ENCODE measurements around the gene WDR33.

WDR33 gene

DNA sequence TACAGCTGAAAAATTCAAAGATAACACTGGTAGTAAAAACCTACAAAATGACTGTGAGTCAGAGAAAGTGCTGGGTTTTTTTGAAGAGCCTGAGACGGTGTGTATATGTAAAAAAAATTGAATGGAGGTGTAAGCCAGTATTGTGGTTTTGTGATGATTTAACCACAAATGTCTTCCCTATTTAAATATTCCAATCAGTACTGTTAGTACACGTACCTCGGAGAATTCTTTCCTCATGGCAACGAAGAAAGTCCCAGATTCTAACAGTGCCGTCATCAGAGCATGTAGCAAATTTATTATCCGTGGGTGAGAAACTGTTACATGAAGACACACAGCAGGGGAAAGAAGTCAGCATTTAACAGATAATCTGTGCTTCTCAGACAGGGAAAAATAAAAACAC lies 48.1 kb downstream of the WDR33 start:
- Histone ChIP-seq H3K4me3 (ENCODE audit: low read depth, low read length) (no peak overlapping the region), H3K4me1 (ENCODE audit: control insufficient read depth, insufficient read depth, low read length) (no peaks in the 10 kb centered on the region), H3K27ac (ENCODE audit: extremely low read depth, low read depth, low read length) (no peak overlapping the region), H3K36me3 (ENCODE audit: control insufficient read depth in 2 of 2, insufficient read depth in 1 of 2, low read length in 2 of 2) (peaks cover 63 to 87% of the 10 kb centered on the region in 2 experiments), H3K9me3 (ENCODE audit: control insufficient read depth, insufficient read depth, low read depth, low read length) (no peaks in the 10 kb centered on the region)
- POLR2A ChIA-PET: no interaction called here
- CTCF ChIA-PET: interaction anchor here (1.2 kb wide), 1 partner anchor 19 kb away, joined by 4 read pairs; no protein-coding TSS in a partner anchor
- TF ChIP-seq, protein P1, sequence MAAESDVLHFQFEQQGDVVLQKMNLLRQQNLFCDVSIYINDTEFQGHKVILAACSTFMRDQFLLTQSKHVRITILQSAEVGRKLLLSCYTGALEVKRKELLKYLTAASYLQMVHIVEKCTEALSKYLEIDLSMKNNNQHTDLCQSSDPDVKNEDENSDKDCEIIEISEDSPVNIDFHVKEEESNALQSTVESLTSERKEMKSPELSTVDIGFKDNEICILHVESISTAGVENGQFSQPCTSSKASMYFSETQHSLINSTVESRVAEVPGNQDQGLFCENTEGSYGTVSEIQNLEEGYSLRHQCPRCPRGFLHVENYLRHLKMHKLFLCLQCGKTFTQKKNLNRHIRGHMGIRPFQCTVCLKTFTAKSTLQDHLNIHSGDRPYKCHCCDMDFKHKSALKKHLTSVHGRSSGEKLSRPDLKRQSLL (tag by site-specific recombination; IDR thresholded peaks at IDR 0.05): no peak
- TF ChIP-seq ZNF514 (tag by site-specific recombination; IDR thresholded peaks at IDR 0.05) (no peak), ZNF426 (tag by site-specific recombination; IDR thresholded peaks at IDR 0.05) (no peak), TCF7L2 (IDR thresholded peaks at IDR 0.05; ENCODE audit: borderline replicate concordance, low read depth, low read length) (no peak), ZNF776 (tag by site-specific recombination; IDR thresholded peaks at IDR 0.05; ENCODE audit: borderline replicate concordance) (no peak), ZNF157 (tag by site-specific recombination; IDR thresholded peaks at IDR 0.05) (no peak)
- TF ChIP-seq, protein P2, sequence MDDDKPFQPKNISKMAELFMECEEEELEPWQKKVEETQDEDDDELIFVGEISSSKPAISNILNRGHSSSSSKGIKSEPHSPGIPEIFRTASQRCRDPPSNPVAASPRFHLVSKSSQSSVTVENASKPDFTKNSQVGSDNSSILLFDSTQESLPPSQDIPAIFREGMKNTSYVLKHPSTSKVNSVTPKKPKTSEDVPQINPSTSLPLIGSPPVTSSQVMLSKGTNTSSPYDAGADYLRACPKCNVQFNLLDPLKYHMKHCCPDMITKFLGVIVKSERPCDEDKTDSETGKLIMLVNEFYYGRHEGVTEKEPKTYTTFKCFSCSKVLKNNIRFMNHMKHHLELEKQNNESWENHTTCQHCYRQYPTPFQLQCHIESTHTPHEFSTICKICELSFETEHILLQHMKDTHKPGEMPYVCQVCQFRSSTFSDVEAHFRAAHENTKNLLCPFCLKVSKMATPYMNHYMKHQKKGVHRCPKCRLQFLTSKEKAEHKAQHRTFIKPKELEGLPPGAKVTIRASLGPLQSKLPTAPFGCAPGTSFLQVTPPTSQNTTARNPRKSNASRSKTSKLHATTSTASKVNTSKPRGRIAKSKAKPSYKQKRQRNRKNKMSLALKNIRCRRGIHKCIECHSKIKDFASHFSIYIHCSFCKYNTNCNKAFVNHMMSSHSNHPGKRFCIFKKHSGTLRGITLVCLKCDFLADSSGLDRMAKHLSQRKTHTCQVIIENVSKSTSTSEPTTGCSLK (tag by site-specific recombination; IDR thresholded peaks at IDR 0.05): no peak
- TF ChIP-seq, protein P3, sequence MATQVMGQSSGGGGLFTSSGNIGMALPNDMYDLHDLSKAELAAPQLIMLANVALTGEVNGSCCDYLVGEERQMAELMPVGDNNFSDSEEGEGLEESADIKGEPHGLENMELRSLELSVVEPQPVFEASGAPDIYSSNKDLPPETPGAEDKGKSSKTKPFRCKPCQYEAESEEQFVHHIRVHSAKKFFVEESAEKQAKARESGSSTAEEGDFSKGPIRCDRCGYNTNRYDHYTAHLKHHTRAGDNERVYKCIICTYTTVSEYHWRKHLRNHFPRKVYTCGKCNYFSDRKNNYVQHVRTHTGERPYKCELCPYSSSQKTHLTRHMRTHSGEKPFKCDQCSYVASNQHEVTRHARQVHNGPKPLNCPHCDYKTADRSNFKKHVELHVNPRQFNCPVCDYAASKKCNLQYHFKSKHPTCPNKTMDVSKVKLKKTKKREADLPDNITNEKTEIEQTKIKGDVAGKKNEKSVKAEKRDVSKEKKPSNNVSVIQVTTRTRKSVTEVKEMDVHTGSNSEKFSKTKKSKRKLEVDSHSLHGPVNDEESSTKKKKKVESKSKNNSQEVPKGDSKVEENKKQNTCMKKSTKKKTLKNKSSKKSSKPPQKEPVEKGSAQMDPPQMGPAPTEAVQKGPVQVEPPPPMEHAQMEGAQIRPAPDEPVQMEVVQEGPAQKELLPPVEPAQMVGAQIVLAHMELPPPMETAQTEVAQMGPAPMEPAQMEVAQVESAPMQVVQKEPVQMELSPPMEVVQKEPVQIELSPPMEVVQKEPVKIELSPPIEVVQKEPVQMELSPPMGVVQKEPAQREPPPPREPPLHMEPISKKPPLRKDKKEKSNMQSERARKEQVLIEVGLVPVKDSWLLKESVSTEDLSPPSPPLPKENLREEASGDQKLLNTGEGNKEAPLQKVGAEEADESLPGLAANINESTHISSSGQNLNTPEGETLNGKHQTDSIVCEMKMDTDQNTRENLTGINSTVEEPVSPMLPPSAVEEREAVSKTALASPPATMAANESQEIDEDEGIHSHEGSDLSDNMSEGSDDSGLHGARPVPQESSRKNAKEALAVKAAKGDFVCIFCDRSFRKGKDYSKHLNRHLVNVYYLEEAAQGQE (tag by site-specific recombination; IDR thresholded peaks at IDR 0.05): no peak

DNA sequence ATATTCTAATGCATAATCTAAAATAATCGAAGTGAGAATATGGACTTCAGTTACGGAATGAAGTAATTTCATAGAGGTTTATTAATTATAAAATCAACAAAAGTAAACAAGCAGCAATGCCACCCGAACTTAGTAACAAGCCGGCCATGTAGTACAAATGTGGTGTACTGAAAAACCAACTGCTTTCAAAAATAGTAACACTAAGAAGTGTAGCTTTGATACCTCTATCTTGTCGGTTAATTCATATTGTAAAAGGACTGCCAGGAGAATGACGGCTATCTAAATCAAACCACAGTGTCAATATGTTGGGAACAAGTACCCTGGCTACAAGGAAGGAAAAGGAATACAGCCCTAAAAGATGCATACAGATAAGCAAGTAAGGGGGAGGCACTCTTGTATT lies 48.5 kb downstream of the WDR33 start:
- no peaks in the 10 kb centered on the region for H3K9me3 ChIP-seq (ENCODE audit: control insufficient read depth, insufficient read depth, low read depth, low read length)
- H3K36me3 ChIP-seq (ENCODE audit: control insufficient read depth in 2 of 2, insufficient read depth in 1 of 2, low read length in 2 of 2): peaks cover 60 to 84% of the 10 kb centered on the region in 2 experiments
- H3K4me3 ChIP-seq (ENCODE audit: low read depth, low read length): no peak overlapping the region
- H3K27ac ChIP-seq (ENCODE audit: extremely low read depth, low read depth, low read length): no peak overlapping the region
- TF ChIP-seq ZNF354C (tag by site-specific recombination; IDR thresholded peaks at IDR 0.05; ENCODE audit: borderline replicate concordance, low read depth): no peak
- CTCF ChIA-PET: no interaction called here
- POLR2A ChIA-PET: no interaction called here
- H3K4me1 ChIP-seq (ENCODE audit: control insufficient read depth, insufficient read depth, low read length): no peaks in the 10 kb centered on the region

DNA sequence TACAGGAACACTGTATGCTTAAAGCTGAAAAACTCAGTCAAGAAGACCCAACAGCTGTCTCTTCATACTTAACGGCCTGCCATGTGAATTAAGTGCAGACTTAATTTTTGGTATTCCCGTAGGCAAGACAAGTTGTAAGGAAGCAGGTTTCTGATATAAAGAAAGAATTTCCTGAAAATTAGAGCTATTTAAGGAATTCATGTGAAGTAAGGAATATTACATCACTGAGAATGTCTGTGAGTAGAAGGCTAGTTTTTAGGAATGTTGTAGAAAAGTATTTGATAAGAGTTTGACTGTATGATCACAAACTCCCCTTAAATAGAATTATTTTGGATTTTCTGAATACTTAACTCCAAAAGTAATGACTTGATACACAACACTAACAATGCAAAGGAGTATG lies 51.0 kb downstream of the WDR33 start:
- CTCF ChIA-PET: no interaction called here
- H3K36me3 ChIP-seq (ENCODE audit: control insufficient read depth in 2 of 2, insufficient read depth in 1 of 2, low read length in 2 of 2): peaks cover 46 to 74% of the 10 kb centered on the region in 2 experiments
- TF ChIP-seq ZNF791 (tag by site-specific recombination; IDR thresholded peaks at IDR 0.05) (no peak), ZNF585B (tag by site-specific recombination; IDR thresholded peaks at IDR 0.05) (no peak), ZNF664 (tag by site-specific recombination; IDR thresholded peaks at IDR 0.05) (no peak), ZIC2 (tag by site-specific recombination; IDR thresholded peaks at IDR 0.05) (no peak), ZNF394 (tag by site-specific recombination; IDR thresholded peaks at IDR 0.05; ENCODE audit: borderline replicate concordance) (no peak), SP2 (tag by site-specific recombination; IDR thresholded peaks at IDR 0.05) (no peak), ZNF558 (tag by site-specific recombination; IDR thresholded peaks at IDR 0.05) (no peak), ZNF23 (tag by site-specific recombination; IDR thresholded peaks at IDR 0.05; ENCODE audit: borderline replicate concordance) (no peak), KLF1 (tag by site-specific recombination; IDR thresholded peaks at IDR 0.05) (no peak)
- TF ChIP-seq, protein P4, sequence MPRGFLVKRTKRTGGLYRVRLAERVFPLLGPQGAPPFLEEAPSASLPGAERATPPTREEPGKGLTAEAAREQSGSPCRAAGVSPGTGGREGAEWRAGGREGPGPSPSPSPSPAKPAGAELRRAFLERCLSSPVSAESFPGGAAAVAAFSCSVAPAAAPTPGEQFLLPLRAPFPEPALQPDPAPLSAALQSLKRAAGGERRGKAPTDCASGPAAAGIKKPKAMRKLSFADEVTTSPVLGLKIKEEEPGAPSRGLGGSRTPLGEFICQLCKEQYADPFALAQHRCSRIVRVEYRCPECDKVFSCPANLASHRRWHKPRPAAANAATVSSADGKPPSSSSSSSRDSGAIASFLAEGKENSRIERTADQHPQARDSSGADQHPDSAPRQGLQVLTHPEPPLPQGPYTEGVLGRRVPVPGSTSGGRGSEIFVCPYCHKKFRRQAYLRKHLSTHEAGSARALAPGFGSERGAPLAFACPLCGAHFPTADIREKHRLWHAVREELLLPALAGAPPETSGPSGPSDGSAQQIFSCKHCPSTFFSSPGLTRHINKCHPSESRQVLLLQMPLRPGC (tag by site-specific recombination; IDR thresholded peaks at IDR 0.05): no peak
- TF ChIP-seq, protein P5, sequence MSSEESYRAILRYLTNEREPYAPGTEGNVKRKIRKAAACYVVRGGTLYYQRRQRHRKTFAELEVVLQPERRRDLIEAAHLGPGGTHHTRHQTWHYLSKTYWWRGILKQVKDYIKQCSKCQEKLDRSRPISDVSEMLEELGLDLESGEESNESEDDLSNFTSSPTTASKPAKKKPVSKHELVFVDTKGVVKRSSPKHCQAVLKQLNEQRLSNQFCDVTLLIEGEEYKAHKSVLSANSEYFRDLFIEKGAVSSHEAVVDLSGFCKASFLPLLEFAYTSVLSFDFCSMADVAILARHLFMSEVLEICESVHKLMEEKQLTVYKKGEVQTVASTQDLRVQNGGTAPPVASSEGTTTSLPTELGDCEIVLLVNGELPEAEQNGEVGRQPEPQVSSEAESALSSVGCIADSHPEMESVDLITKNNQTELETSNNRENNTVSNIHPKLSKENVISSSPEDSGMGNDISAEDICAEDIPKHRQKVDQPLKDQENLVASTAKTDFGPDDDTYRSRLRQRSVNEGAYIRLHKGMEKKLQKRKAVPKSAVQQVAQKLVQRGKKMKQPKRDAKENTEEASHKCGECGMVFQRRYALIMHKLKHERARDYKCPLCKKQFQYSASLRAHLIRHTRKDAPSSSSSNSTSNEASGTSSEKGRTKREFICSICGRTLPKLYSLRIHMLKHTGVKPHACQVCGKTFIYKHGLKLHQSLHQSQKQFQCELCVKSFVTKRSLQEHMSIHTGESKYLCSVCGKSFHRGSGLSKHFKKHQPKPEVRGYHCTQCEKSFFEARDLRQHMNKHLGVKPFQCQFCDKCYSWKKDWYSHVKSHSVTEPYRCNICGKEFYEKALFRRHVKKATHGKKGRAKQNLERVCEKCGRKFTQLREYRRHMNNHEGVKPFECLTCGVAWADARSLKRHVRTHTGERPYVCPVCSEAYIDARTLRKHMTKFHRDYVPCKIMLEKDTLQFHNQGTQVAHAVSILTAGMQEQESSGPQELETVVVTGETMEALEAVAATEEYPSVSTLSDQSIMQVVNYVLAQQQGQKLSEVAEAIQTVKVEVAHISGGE (tag by site-specific recombination; conservative IDR thresholded peaks at IDR 0.05; ENCODE audit: low read depth): no peak

More for the DNA sequence above, 51.0 kb downstream of the WDR33 start:
- no peak overlapping the region for H3K4me3 ChIP-seq (ENCODE audit: low read depth, low read length)
- no peaks in the 10 kb centered on the region for H3K4me1 ChIP-seq (ENCODE audit: control insufficient read depth, insufficient read depth, low read length)
- H3K9me3 ChIP-seq (ENCODE audit: control insufficient read depth, insufficient read depth, low read depth, low read length): no peaks in the 10 kb centered on the region
- no peak overlapping the region for H3K27ac ChIP-seq (ENCODE audit: extremely low read depth, low read depth, low read length)
- POLR2A ChIA-PET: no interaction called here

All from HEK293 (cell line).